Hindlimb muscle (tissue), 1 donor: ENCODE results near the gene AP1AR. TPM values are rescaled to one million over a fixed set of nuclear protein-coding genes. Genes with fewer than 3 reads are reported as not detected.

Experiments
- DNase-seq: peaks from one replicate; pipeline ENCODE4 v3.0.0-alpha.2; 2013
- polyA plus RNA-seq: library from polyadenylated mRNA; unstranded; fragments of 120-200 nt; gene quantifications from one replicate; pipeline ENCODE4 v1.2.1, GENCODE V29; 2013; ENCODE audit not compliant: insufficient read length

AP1AR gene
- polyA plus RNA-seq, 1 donor = 11.5 TPM

DNA sequence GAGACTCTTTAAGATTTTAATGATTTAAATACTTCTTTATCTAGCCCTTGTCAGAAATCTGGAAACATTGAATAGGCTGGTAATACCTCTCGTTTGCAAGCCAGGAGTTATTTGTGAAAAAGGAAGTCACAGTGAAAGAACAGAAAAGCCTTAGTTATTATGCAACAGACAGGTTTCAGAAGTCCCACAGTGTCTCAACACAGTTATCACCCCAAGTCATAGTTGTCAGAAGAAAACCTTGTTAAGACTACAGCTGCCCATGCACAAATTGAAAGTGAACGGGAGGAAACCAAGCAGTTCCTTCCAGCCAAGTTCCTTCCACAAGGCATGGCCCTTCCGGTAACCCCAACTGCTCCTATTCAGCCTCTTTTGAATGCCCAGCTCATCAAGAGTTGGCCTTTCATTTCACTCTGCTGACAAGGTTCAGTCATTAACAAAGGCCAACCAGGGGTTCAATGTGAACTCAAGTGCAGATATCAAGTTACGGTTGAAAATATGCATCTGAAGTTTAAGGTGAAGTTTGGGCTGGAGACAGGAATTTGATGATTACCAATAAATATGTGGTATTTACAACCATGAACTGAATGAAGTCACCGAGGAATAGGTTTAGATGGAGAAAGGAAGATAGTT lies 81.1 kb downstream of the AP1AR start:
- DNase-seq = no peak

DNA sequence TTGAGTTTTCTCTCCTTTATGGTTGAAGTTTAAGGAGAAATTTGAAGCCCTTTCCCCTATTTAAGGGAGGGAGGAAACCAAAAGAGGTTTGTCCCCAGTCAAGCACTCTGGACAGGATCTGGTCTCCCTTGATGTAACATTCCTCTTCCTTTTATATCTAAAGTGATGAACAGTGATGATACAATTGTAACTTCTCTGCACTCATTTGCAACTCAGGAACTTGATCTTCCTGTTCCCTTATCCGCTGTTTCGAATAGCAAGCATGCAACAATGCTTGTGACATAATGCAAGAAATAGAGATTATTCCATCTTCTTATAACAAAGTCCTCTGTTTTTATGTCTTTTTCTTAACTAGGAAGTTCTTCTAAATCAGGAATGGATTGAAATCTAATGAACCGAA lies 83.9 kb downstream of the AP1AR start:
- DNase-seq = no peak

DNA sequence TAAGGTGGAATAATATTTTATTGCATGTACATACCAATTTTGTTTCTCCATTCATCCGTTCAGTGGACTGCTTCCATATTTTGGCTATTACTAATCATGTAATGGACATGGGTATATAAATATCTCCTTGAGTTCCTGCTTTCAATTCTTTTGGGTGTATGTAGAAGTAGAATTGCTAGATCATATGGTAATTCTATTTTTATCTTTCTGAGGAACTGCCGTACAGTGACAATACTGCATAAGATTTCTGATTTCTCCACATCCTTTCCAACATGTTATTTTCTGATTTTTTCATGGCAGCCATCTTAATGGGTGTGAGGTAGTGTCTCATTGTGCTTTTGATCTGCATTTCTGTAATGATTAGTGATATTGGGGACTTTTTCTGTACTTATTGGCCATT lies 84.8 kb downstream of the AP1AR start:
- no peak for DNase-seq

DNA sequence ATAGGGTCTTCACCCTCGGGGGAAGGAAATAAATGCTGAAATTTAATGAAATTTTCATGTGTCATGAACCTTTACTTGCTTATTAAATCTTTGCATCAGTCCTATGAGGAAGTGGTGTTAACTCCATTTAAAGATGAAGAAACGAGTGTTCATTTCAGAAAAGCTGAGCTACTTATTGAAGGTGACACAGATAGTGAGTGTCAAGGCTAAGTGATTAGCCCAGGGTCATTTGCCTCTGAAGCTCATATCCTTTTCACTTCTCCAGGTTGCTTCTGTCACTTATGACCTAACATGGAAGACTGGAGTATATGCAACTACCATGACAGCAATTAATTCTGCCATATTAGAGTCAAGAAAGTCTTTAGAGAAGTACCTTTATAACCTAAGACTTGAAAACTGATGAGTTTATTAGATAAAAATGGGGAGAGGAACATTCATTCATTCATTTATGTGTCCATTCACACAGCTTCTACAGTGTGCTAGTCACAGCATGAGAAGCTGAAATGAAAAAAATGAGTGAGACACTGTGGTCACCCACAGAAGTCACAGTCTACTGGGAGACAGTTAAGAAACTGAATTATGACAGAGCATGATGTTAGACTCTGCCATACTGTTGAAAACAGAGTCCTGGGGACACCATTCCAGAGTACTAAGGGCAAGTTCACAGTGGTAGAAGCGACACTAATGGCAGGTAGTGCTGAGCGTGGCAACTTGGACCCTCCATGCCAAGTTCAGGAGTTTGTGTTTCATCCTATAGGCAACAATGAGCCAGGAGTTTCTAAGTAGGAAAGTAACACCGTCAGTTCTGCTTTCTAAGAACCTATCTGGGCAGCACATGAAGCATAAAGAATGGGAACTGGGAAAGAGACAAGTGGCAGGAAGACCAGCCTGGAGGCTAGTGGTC lies 86.9 kb downstream of the AP1AR start:
- DNase-seq = no peak

Other genes starting within 250 kb of the AP1AR start
- 4.0 TPM for gene FAM241A, start 86.3 kb upstream of the AP1AR start, polyA plus RNA-seq
- gene TIFA, start 54.1 kb downstream of the AP1AR start, polyA plus RNA-seq = 5.0 TPM
- 7.6 TPM for gene ALPK1, start 65.6 kb downstream of the AP1AR start, polyA plus RNA-seq